Astrocyte (in vitro differentiated cells and primary cell): ENCODE data around the gene DTNA. TPM values are rescaled to one million over a fixed set of nuclear protein-coding genes. Genes with fewer than 3 reads are reported as not detected.

ENCODE experiments used
- DNase-seq: peaks from one replicate; pipeline ENCODE4 v3.0.0-alpha.2; 2010; ENCODE audit warnings: low read depth
- FAIRE-seq: peaks from 2 replicates; lab custom pipeline; 2011; peaks lifted over from hg19 to GRCh38; lab: Jason Lieb, UNC
- H2AFZ ChIP-seq: 2 replicates; pipeline ENCODE4 v1.6.0; 2012; ENCODE audit warnings: low read depth, low read length, inconsistent platforms
- H3K27ac ChIP-seq: 2 replicates; pipeline ENCODE4 v1.5.1; 2011; ENCODE audit warnings: low read depth, low read length, inconsistent platforms
- H3K27me3 ChIP-seq: 2 replicates; pipeline ENCODE4 v1.6.0; 2011; ENCODE audit warnings: low read length, inconsistent platforms; ENCODE audit not compliant: insufficient read depth
- H3K36me3 ChIP-seq: 2 replicates; pipeline ENCODE4 v1.5.1; 2011; ENCODE audit warnings: low read length, inconsistent platforms; ENCODE audit not compliant: insufficient read depth
- H3K4me1 ChIP-seq: 2 replicates; pipeline ENCODE4 v1.5.1; 2011; ENCODE audit warnings: low read length, inconsistent platforms; ENCODE audit not compliant: insufficient read depth
- H3K4me2 ChIP-seq: 2 replicates; pipeline ENCODE4 v1.6.0; 2012; ENCODE audit warnings: low read length, inconsistent platforms
- H3K4me3 ChIP-seq: 2 replicates; pipeline ENCODE4 v1.5.1; 2011; ENCODE audit warnings: low read depth, mild to moderate bottlenecking, low read length, inconsistent platforms; ENCODE audit not compliant: insufficient read depth
- H3K79me2 ChIP-seq: 2 replicates; pipeline ENCODE4 v1.6.0; 2012; ENCODE audit warnings: mild to moderate bottlenecking, low read length, inconsistent platforms; ENCODE audit not compliant: insufficient read depth
- H3K9ac ChIP-seq: 2 replicates; pipeline ENCODE4 v1.6.0; 2012; ENCODE audit warnings: mild to moderate bottlenecking, low read length, inconsistent platforms
- H3K9me3 ChIP-seq: 2 replicates; pipeline ENCODE4 v1.5.1; 2012; ENCODE audit warnings: low read depth, mild to moderate bottlenecking, low read length, inconsistent platforms; ENCODE audit not compliant: insufficient read depth
- H4K20me1 ChIP-seq: 2 replicates; pipeline ENCODE4 v1.6.0; 2012; ENCODE audit warnings: low read length, inconsistent platforms; ENCODE audit not compliant: insufficient read depth
- H3K27ac Mint-ChIP-seq: one replicate; pipeline ENCODE4 v1.8.0; 2021; ENCODE audit warnings: mild to moderate bottlenecking, mixed read lengths; ENCODE audit not compliant: unreplicated experiment
- H3K27me3 Mint-ChIP-seq: one replicate; pipeline ENCODE4 v1.8.0; 2021; ENCODE audit warnings: low read depth, mixed read lengths; ENCODE audit not compliant: unreplicated experiment
- H3K36me3 Mint-ChIP-seq: one replicate; pipeline ENCODE4 v1.8.0; 2021; ENCODE audit warnings: low read depth, mixed read lengths; ENCODE audit not compliant: unreplicated experiment
- H3K4me1 Mint-ChIP-seq: one replicate; pipeline ENCODE4 v1.8.0; 2021; ENCODE audit warnings: low read depth, mixed read lengths; ENCODE audit not compliant: unreplicated experiment
- H3K4me3 Mint-ChIP-seq: one replicate; pipeline ENCODE4 v1.8.0; 2021; ENCODE audit warnings: mild to moderate bottlenecking, moderate library complexity, mixed read lengths; ENCODE audit not compliant: unreplicated experiment
- H3K9me3 Mint-ChIP-seq: one replicate; pipeline ENCODE4 v1.8.0; 2021; ENCODE audit warnings: mild to moderate bottlenecking, mixed read lengths; ENCODE audit not compliant: unreplicated experiment
- EZH2 ChIP-seq: IDR thresholded peaks from 2 replicates; pipeline ENCODE4 v1.6.1; 2012; ENCODE audit warnings: mild to moderate bottlenecking, low read length, inconsistent platforms; ENCODE audit not compliant: insufficient read depth
- total RNA-seq: library from RNA; stranded (reverse); gene quantifications from 2 replicates; pipeline ENCODE4 v1.2.1, GENCODE V29; 2021
- TF ChIP-seq, protein P1 (sequence below): IDR thresholded peaks from 2 replicates; pipeline ENCODE4 v1.5.1; 2011; ENCODE audit warnings: low read depth, mild to moderate bottlenecking, inconsistent platforms, low read length, moderate library complexity; ENCODE audit not compliant: insufficient read depth

Gene DTNA
- total RNA-seq, 1 donor from 2014 or later = 41.1 TPM

DNA sequence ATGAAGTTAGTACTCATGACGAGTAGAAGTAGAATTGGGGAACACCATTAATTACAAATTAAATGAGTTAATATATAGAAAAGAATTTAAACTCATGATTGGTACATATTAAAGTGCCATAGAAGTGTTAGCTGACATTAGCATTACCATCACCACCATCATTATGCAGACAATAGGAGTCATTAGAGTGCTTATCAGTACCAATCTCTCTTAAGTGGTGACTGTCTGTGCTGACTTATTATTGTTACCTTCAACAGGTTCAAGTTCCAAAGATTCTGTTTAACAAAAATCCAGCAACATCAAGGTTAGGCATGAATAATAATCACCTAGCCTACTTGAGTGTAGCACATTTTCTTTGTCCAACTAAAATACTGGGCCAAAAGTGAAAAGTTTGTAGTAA lies 222.3 kb downstream of the DTNA start:
- peaks cover 33% of the 10 kb centered on the region for H3K4me1 Mint-ChIP-seq
- H3K27me3 Mint-ChIP-seq = no peaks in the 10 kb centered on the region
- H3K27ac Mint-ChIP-seq = no peak overlapping the region

DNA sequence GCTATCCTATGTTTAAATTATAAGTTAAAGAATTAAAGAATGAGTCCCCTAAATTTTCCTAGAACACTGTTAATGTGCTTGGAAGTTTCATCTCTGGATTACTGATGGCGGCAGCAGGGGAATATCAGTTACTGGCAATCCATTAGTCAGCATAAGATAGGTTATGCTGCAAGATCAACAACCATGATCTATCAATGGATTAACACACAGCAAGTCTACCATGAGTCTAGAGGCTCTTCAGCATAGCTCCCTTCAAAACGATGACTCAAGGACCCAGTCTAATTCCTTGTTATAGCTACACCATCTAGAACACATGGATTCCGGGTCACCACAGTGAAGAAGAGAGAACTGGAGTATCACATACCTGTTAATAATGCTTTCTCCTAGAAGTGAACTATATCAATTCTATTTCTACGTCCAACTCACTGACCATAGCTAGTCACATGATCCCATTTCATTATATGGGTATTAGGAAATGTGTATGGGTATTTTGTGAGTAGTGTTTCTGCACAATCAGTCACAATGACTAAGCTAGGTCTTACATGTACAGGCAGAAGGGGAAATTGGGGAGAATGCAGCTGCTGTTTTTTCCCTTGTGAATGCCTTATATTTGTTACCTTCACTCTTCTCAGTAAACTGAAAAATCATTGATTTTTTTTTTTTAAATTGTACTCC lies 222.8 kb downstream of the DTNA start:
- no peak for DNase-seq
- Mint-ChIP-seq H3K9me3 (no peaks in the 10 kb centered on the region), H3K4me3 (no peak overlapping the region), H3K27me3 (no peaks in the 10 kb centered on the region), H3K27ac (no peak overlapping the region), H3K4me1 (peaks cover 31% of the 10 kb centered on the region), H3K36me3 (no peaks in the 10 kb centered on the region)
- no peak overlapping the region for H3K4me3 ChIP-seq
- no peak overlapping the region for H3K4me2 ChIP-seq
- no peak for FAIRE-seq
- no peak overlapping the region for H2AFZ ChIP-seq
- H3K9me3 ChIP-seq = no peaks in the 10 kb centered on the region
- no peak overlapping the region for H3K27ac ChIP-seq
- no peak for TF ChIP-seq EZH2
- TF ChIP-seq, protein P1, sequence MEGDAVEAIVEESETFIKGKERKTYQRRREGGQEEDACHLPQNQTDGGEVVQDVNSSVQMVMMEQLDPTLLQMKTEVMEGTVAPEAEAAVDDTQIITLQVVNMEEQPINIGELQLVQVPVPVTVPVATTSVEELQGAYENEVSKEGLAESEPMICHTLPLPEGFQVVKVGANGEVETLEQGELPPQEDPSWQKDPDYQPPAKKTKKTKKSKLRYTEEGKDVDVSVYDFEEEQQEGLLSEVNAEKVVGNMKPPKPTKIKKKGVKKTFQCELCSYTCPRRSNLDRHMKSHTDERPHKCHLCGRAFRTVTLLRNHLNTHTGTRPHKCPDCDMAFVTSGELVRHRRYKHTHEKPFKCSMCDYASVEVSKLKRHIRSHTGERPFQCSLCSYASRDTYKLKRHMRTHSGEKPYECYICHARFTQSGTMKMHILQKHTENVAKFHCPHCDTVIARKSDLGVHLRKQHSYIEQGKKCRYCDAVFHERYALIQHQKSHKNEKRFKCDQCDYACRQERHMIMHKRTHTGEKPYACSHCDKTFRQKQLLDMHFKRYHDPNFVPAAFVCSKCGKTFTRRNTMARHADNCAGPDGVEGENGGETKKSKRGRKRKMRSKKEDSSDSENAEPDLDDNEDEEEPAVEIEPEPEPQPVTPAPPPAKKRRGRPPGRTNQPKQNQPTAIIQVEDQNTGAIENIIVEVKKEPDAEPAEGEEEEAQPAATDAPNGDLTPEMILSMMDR = no peak
- H3K36me3 ChIP-seq = no peaks in the 10 kb centered on the region
- H4K20me1 ChIP-seq = no peaks in the 10 kb centered on the region
- H3K79me2 ChIP-seq = no peaks in the 10 kb centered on the region
- no peaks in the 10 kb centered on the region for H3K27me3 ChIP-seq
- no peak overlapping the region for H3K9ac ChIP-seq
- H3K4me1 ChIP-seq = no peaks in the 10 kb centered on the region

More for the DNA sequence above, 222.3 kb downstream of the DTNA start:
- no peak overlapping the region for H3K4me2 ChIP-seq
- DNase-seq (no peak), FAIRE-seq (no peak)
- no peaks in the 10 kb centered on the region for H3K9me3 Mint-ChIP-seq
- no peaks in the 10 kb centered on the region for H3K4me1 ChIP-seq
- H3K9me3 ChIP-seq = no peaks in the 10 kb centered on the region
- no peak overlapping the region for H3K4me3 ChIP-seq
- no peaks in the 10 kb centered on the region for H3K36me3 Mint-ChIP-seq
- H2AFZ ChIP-seq = no peak overlapping the region
- no peak overlapping the region for H3K4me3 Mint-ChIP-seq
- H3K27ac ChIP-seq = no peak overlapping the region
- H3K79me2 ChIP-seq = no peaks in the 10 kb centered on the region
- TF ChIP-seq, protein P1 = no peak
- no peak for TF ChIP-seq EZH2
- H3K9ac ChIP-seq = no peak overlapping the region
- H3K27me3 ChIP-seq = no peaks in the 10 kb centered on the region
- no peaks in the 10 kb centered on the region for H4K20me1 ChIP-seq
- H3K36me3 ChIP-seq = no peaks in the 10 kb centered on the region

DNA sequence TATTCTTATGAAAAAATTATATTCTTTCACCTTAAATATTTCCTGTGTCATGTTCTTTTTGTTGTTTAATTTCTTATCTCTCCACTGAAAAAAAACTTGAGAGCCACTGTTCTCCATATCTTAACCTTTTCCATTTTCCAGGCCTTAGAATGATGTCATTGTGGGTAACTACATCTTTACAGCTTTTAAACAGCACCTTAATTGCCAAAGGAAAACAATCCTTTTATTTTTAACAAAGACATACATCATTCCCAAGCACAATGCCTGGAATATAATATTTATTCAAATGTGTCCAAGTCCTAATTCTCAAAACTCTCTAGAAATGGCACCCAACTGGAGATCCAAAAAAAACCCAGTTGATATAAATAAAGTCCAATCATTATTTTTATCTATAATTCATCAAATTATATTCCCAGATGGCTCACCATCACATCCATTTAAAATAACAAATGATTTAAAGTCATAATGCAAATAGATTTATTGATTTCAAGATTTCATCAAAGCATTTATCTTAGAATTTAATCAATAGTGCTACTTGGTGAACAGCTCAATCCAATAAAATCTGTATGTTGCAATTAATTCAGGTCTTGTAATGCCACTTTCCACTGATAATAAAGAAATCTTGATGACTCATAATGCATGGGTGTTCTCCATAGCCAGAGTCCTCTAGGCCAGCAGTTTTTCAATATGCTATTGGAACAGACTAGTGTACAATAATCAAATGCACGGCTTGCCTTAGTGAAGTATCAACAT lies 224.0 kb downstream of the DTNA start:
- Histone ChIP-seq H3K9ac (no peak overlapping the region), H3K27ac (no peak overlapping the region), H4K20me1 (no peaks in the 10 kb centered on the region), H3K4me2 (no peak overlapping the region), H3K27me3 (no peaks in the 10 kb centered on the region), H3K9me3 (no peaks in the 10 kb centered on the region), H2AFZ (no peak overlapping the region), H3K4me1 (no peaks in the 10 kb centered on the region), H3K4me3 (no peak overlapping the region), H3K36me3 (no peaks in the 10 kb centered on the region), H3K79me2 (no peaks in the 10 kb centered on the region)
- Mint-ChIP-seq H3K4me1 (peaks cover 21% of the 10 kb centered on the region), H3K4me3 (no peak overlapping the region), H3K9me3 (no peaks in the 10 kb centered on the region), H3K27me3 (no peaks in the 10 kb centered on the region), H3K36me3 (no peaks in the 10 kb centered on the region), H3K27ac (no peak overlapping the region)
- TF ChIP-seq EZH2 = no peak
- TF ChIP-seq, protein P1 = no peak
- FAIRE-seq (no peak), DNase-seq (no peak)
